IPS-11a (cell line): ENCODE data around the gene YY1.

Experiments used
- H3K4me3 ChIP-seq: one replicate; pipeline ENCODE4 v1.5.1; 2013; ENCODE audit warnings: low read depth, low read length, control low read depth

Gene YY1

DNA sequence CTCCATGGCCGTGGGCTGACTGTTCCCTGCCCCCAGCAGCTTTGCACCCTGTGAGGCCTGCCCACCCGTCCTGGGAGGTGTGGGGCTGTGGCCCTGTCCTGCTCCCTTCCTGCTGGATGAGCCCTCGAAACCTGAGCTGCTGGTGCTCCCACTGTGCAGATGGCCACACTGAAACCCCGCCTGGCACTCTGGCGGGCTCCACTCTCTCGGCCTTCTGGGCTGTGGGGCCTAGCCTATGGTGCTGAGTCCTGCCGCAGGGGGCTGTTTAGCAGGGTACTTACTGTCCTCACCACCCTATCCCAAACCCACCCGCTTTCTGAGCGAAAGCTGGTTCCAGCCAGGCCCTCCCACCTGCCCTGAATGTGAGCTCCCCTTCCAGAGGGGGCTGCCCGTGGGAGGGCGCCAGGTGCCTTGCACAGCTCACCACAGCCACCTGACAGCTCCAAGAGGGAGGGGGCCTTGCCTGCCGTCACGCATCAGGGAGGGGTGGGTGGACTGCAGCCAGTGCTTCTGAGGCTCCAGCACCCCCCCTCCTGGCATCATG, 91.5 kb downstream of the YY1 start:
- H3K4me3 ChIP-seq, result no peak overlapping the region

DNA sequence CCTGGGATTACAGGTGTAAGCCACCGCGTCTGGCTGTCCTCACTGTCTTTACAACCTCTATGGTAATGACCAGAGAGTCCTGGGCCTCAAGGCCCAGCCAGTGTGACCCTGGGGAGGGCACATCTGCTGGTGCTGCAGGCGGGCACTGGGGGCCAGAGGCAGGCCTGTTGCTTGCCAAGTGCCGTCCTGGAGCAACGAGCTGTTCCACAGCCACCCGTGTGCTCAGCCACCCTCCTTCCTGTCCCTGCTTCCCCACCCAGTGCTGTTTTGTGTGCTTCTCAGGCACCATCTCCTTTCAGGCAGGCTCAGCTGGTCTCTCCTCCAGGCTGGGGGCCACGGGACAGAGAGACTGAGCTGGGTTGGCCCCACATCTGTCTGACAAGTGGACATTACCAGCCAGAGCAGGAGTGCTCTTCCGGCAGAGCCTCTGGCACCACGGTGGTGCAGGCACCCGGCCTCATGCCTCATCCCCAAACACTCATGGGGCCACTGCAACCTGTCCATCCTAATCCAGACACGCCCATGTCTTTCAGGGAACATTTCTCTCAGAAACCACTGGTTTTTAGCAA, 93.2 kb downstream of the YY1 start:
- no peak overlapping the region for H3K4me3 ChIP-seq
